K562 (cell line): ENCODE measurements around the gene GNG3. TPM values are rescaled to one million over a fixed set of nuclear protein-coding genes. Genes with fewer than 3 reads are reported as not detected.

Experiments used
- KDM1A ChIP-seq, 2 experiments: fragments of 450-650 bp; IDR thresholded peaks; 2 replicates each; pipeline ENCODE4 v1.6.1; 2016; ENCODE audit warnings: mild to moderate bottlenecking in 2 of 2
- MAZ ChIP-seq, 2 experiments: fragments of 450-650 bp in 1 of 2; sonication (generic) in 1 of 2; formaldehyde crosslinking; IDR thresholded peaks in 1 of 2; conservative IDR thresholded peaks in 1 of 2; 2 replicates each; pipeline versions ENCODE4 v1.4.0 to v1.5.0; 2020; ENCODE audit warnings: mild to moderate bottlenecking in 1 of 2, missing genetic modification reagents in 1 of 2
- MED1 ChIP-seq: sonication (generic); formaldehyde crosslinking; IDR thresholded peaks from 2 replicates; pipeline ENCODE4 v1.8.1; 2023; ENCODE audit warnings: missing genetic modification reagents, borderline replicate concordance
- MTF1 ChIP-seq: fragments of 250-450 bp; sonication (Bioruptor Pico); IDR thresholded peaks from 2 replicates; pipeline ENCODE4 v1.9.0; 2021; ENCODE audit warnings: moderate library complexity, mild to moderate bottlenecking, inconsistent platforms, borderline replicate concordance
- NCOA1 ChIP-seq: fragments of 450-650 bp; IDR thresholded peaks from 2 replicates; pipeline ENCODE4 v1.6.1; 2016; ENCODE audit warnings: low read depth
- RB1 ChIP-seq: fragments of 450-650 bp; IDR thresholded peaks from 2 replicates; pipeline ENCODE4 v1.6.1; 2017; ENCODE audit warnings: low read depth, mild to moderate bottlenecking
- TAF9B ChIP-seq: fragments of 450-650 bp; IDR thresholded peaks from 2 replicates; pipeline ENCODE4 v1.6.1; 2018; ENCODE audit warnings: mild to moderate bottlenecking; ENCODE audit not compliant: partially characterized antibody
- THRAP3 ChIP-seq: fragments of 450-650 bp; IDR thresholded peaks from 2 replicates; pipeline ENCODE4 v1.6.1; 2016; ENCODE audit warnings: mild to moderate bottlenecking, inconsistent platforms, borderline replicate concordance
- YBX1 ChIP-seq: fragments of 450-650 bp; IDR thresholded peaks from 2 replicates; pipeline ENCODE4 v1.7.1; 2016; ENCODE audit warnings: mild to moderate bottlenecking
- YY1 ChIP-seq, 3 experiments: IDR thresholded peaks; 2 replicates each; pipeline ENCODE4 v1.6.1; 2011; ENCODE audit warnings: low read length in 2 of 3, mild to moderate bottlenecking in 2 of 3, moderate library complexity in 2 of 3, borderline replicate concordance in 1 of 3, control low read depth in 1 of 3, low read depth in 1 of 3; ENCODE audit not compliant: insufficient read depth in 3 of 3, insufficient replicate concordance in 2 of 3, control insufficient read depth in 1 of 3, insufficient read length in 1 of 3; ENCODE audit errors: extremely low read depth in 1 of 3
- ZKSCAN3 ChIP-seq: fragments of 250-450 bp; sonication (Bioruptor Pico); IDR thresholded peaks from 2 replicates; pipeline ENCODE4 v1.4.0; 2020
- ZNF124 ChIP-seq: sonication (generic); formaldehyde crosslinking; IDR thresholded peaks from 2 replicates; pipeline ENCODE4 v1.8.1; 2022; ENCODE audit warnings: missing genetic modification reagents
- ZNF253 ChIP-seq: fragments of 250-450 bp; sonication (Bioruptor Pico); conservative IDR thresholded peaks from 2 replicates; pipeline ENCODE4 v1.6.1; 2021; ENCODE audit warnings: mild to moderate bottlenecking
- polyA plus RNA-seq, 8 experiments: library from polyadenylated mRNA; depleted of rRNA in 4 of 8; stranded (reverse) in 5 of 8; unstranded in 3 of 8; fragments of >200 nt; fragmentation: Nextera tagmentation in 2 of 8; fragmentation: Illumina TruSeq in 1 of 8; extraction: Ambion mirVana in 2 of 8; extraction: Trizol in 1 of 8; gene quantifications; 2 replicates each; pipeline versions ENCODE4 v1.2.1 to v1.2.3, GENCODE V29; 2011 to 2014; ENCODE audit warnings: inconsistent platforms in 1 of 8, missing spikeins in 1 of 8
- total RNA-seq, 7 experiments: library from RNA; depleted of rRNA in 6 of 7; stranded (reverse); fragments of >200 nt in 6 of 7; fragmentation: Illumina TruSeq in 2 of 7; extraction: Trizol in 2 of 7; gene quantifications; 2 replicates each; pipeline versions ENCODE4 v1.2.1 to v1.2.3, GENCODE V29; 2011 to 2021; ENCODE audit warnings: low replicate concordance in 1 of 7
- TF ChIP-seq, protein P1 (sequence below): fragments of 200-800 bp; sonication (Bioruptor generic); IDR thresholded peaks from 2 replicates; pipeline ENCODE4 v1.6.1; 2017; ENCODE audit warnings: missing genetic modification characterization, missing compliant biosample characterization
- TF ChIP-seq, protein P2 (sequence below): fragments of 450-650 bp; IDR thresholded peaks from 2 replicates; pipeline ENCODE4 v1.6.1; 2016; ENCODE audit warnings: antibody characterized with exemption
- TF ChIP-seq, protein P3 (sequence below): fragments of 450-650 bp; IDR thresholded peaks from 2 replicates; pipeline ENCODE4 v1.6.1; 2018; ENCODE audit not compliant: partially characterized antibody
- TF ChIP-seq, protein P4 (sequence below): fragments of 450-650 bp; formaldehyde crosslinking; conservative IDR thresholded peaks from 2 replicates; pipeline ENCODE4 v1.4.0; 2022; ENCODE audit warnings: mild to moderate bottlenecking, missing genetic modification characterization
- TF ChIP-seq, protein P5 (sequence below): fragments of 250-450 bp; sonication (Bioruptor Pico); IDR thresholded peaks from 2 replicates; pipeline ENCODE4 v1.9.0; 2021; ENCODE audit warnings: mild to moderate bottlenecking

GNG3 gene
- total and polyA plus RNA-seq, 9 of the 15 experiments (the other 6 are each of a cell fraction or from before 2014, with no cell fraction given): 0.07 TPM; not detected in 8

DNA sequence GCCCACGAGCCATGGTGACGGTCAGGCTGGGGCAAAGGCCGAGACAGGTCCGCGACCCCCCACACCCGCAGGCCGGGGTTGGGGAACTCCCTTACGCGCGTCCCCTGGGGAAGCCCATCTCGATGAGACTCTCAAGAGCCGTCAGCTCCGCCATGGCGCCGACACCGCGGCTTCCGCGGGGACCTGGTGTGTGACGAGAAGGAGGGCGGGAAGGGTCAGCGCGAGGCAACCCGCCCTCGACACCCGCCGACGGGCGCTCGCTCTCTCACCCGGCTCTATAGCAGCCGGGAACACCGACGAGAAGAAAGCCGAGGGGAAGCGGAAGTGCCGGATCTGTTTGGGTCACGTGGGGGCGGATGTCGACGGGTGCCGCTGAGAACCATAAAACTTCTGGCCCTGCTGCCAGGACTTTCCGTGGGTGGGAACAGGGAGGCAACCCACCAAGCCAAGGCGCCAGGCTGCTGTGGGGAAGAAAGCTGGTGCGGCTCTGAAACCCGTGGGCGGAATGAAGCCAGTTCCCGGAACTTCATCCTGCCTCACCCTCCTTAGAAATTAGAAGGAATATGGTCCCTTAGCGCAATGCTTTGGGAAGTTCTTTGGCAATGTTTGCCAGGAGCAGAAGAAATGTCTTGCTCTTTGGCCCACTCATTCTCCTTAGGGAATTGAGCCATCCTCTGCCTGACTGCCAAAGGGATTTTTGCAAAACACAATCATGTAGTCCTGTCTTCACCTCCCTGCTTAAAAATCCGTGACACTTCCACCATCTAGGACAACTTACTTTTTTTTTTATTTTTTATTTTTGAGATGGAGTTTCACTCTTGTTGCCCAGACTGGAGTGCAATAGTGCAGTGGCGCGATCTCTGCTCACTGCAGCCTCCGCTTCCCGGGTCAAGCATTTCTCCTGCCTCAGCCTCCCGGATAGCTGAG lies 28.4 kb upstream of the GNG3 start, which contains the start of gene UBXN1 (continued):
- TF ChIP-seq ZNF124 (CRISPR knock-in tag): no peak
- no peak for TF ChIP-seq MED1 (CRISPR knock-in tag)
- TF ChIP-seq, protein P1, sequence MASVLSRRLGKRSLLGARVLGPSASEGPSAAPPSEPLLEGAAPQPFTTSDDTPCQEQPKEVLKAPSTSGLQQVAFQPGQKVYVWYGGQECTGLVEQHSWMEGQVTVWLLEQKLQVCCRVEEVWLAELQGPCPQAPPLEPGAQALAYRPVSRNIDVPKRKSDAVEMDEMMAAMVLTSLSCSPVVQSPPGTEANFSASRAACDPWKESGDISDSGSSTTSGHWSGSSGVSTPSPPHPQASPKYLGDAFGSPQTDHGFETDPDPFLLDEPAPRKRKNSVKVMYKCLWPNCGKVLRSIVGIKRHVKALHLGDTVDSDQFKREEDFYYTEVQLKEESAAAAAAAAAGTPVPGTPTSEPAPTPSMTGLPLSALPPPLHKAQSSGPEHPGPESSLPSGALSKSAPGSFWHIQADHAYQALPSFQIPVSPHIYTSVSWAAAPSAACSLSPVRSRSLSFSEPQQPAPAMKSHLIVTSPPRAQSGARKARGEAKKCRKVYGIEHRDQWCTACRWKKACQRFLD (CRISPR knock-in tag): peak; percentile 81
- TF ChIP-seq, protein P2, sequence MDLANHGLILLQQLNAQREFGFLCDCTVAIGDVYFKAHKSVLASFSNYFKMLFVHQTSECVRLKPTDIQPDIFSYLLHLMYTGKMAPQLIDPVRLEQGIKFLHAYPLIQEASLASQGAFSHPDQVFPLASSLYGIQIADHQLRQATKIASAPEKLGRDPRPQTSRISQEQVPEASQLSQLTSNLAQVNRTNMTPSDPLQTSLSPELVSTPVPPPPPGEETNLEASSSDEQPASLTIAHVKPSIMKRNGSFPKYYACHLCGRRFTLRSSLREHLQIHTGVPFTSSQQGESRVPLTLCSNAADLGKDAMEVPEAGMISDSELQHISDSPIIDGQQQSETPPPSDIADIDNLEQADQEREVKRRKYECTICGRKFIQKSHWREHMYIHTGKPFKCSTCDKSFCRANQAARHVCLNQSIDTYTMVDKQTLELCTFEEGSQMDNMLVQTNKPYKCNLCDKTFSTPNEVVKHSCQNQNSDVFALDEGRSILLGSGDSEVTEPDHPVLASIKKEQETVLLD: peak; percentile 50; the same call in 1 of the 2 replicates
- TF ChIP-seq THRAP3: no peak
- TF ChIP-seq NCOA1: 0 out of 2 replicates have a peak, but pooled peaks have one; percentile 20
- TF ChIP-seq YBX1: no peak
- TF ChIP-seq TAF9B: peak; percentile 58
- peak; percentile 67; the same call in 1 of the 2 replicates for TF ChIP-seq RB1
- TF ChIP-seq, protein P3, sequence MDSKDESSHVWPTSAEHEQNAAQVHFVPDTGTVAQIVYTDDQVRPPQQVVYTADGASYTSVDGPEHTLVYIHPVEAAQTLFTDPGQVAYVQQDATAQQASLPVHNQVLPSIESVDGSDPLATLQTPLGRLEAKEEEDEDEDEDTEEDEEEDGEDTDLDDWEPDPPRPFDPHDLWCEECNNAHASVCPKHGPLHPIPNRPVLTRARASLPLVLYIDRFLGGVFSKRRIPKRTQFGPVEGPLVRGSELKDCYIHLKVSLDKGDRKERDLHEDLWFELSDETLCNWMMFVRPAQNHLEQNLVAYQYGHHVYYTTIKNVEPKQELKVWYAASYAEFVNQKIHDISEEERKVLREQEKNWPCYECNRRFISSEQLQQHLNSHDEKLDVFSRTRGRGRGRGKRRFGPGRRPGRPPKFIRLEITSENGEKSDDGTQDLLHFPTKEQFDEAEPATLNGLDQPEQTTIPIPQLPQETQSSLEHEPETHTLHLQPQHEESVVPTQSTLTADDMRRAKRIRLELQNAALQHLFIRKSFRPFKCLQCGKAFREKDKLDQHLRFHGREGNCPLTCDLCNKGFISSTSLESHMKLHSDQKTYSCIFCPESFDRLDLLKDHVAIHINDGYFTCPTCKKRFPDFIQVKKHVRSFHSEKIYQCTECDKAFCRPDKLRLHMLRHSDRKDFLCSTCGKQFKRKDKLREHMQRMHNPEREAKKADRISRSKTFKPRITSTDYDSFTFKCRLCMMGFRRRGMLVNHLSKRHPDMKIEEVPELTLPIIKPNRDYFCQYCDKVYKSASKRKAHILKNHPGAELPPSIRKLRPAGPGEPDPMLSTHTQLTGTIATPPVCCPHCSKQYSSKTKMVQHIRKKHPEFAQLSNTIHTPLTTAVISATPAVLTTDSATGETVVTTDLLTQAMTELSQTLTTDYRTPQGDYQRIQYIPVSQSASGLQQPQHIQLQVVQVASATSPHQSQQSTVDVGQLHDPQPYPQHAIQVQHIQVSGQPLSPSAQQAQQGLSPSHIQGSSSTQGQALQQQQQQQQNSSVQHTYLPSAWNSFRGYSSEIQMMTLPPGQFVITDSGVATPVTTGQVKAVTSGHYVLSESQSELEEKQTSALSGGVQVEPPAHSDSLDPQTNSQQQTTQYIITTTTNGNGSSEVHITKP: peak; percentile 33
- no peak for TF ChIP-seq ZKSCAN3 (CRISPR knock-in tag)
- TF ChIP-seq MAZ (CRISPR knock-in tag; conservative IDR thresholded peaks at IDR 0.05 in 1 of 2, IDR thresholded peaks at IDR 0.05 in 1 of 2): peak; percentile 56 to 69; a peak in 3 of 4 replicates
- TF ChIP-seq, protein P4, sequence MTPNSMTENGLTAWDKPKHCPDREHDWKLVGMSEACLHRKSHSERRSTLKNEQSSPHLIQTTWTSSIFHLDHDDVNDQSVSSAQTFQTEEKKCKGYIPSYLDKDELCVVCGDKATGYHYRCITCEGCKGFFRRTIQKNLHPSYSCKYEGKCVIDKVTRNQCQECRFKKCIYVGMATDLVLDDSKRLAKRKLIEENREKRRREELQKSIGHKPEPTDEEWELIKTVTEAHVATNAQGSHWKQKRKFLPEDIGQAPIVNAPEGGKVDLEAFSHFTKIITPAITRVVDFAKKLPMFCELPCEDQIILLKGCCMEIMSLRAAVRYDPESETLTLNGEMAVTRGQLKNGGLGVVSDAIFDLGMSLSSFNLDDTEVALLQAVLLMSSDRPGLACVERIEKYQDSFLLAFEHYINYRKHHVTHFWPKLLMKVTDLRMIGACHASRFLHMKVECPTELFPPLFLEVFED (CRISPR knock-in tag): no peak
- TF ChIP-seq ZNF253 (CRISPR knock-in tag): no peak
- TF ChIP-seq MTF1: no peak
- peak in 2 of 3 experiments; percentile 40 to 67 for TF ChIP-seq YY1 (IDR thresholded peaks at IDR 0.05; ENCODE audit: borderline replicate concordance in 1 of 3, control insufficient read depth in 1 of 3, extremely low read depth in 1 of 3, insufficient read depth in 3 of 3, insufficient read length in 1 of 3, insufficient replicate concordance in 2 of 3, low read depth in 1 of 3, low read length in 2 of 3)
- TF ChIP-seq KDM1A (IDR thresholded peaks at IDR 0.05): no peak
- TF ChIP-seq, protein P5, sequence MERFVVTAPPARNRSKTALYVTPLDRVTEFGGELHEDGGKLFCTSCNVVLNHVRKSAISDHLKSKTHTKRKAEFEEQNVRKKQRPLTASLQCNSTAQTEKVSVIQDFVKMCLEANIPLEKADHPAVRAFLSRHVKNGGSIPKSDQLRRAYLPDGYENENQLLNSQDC (CRISPR knock-in tag): no peak
